Sigmoid colon (tissue), 4 donors: ENCODE measurements around the gene HDGFL2.

Experiments used
- CTCF ChIP-seq, 4 experiments: fragments of 450-650 bp in 3 of 4; fragments of 200-600 bp in 1 of 4; IDR thresholded peaks; one replicate each; pipeline ENCODE4 v1.5.1; 2016 to 2019; ENCODE audit warnings: antibody characterized with exemption in 4 of 4, mild to moderate bottlenecking in 3 of 4, moderate library complexity in 2 of 4
- POLR2A ChIP-seq, 2 donors: fragments of 450-650 bp; IDR thresholded peaks; one replicate each; pipeline ENCODE4 v1.6.1; 2016; ENCODE audit warnings: antibody characterized with exemption in 2 of 2, mild to moderate bottlenecking in 2 of 2, moderate library complexity in 2 of 2
- POLR2AphosphoS5 ChIP-seq, 4 donors: sonication (generic); formaldehyde crosslinking; IDR thresholded peaks; one replicate each; pipeline ENCODE4 v1.6.1; 2017; ENCODE audit warnings: antibody characterized with exemption in 4 of 4

DNA sequence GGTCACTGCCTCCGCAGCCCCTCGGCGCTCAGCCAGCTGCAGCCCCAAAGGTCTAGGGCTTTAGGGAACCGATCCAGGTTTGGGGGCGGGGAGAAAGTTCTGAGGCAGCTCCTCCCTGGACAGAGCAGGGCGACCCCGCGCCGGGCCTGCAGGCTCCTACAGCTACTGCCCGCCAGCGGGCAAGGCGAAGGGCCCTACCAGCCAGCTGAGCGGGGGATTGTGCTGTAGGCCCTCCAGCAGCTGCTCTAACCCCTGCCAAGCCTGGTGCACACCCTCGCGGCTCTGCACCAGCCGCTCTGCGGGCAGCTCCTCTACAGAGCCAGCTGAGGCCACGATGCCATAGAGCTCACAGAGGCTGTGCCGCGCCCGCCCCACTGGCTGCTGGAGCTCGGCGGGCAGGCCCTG lies 32.2 kb downstream of the HDGFL2 start:
- TF ChIP-seq CTCF (IDR thresholded peaks at IDR 0.05) (no peak), POLR2AphosphoS5 (IDR thresholded peaks at IDR 0.05) (no peak), POLR2A (IDR thresholded peaks at IDR 0.05) (no peak)
